NT2/D1 (cell line): Measurements from ENCODE around the gene CLSTN2.

ENCODE experiments used
- DNase-seq: peaks from one replicate; pipeline ENCODE4 v3.0.0-alpha.2; 2011; ENCODE audit warnings: low read depth, low spot score
- H3K27me3 ChIP-seq: 2 replicates; pipeline ENCODE4 v1.6.0; 2011; ENCODE audit warnings: mild to moderate bottlenecking; ENCODE audit not compliant: insufficient read length, insufficient read depth
- H3K36me3 ChIP-seq: 2 replicates; pipeline ENCODE4 v1.6.1; 2011; ENCODE audit warnings: mild to moderate bottlenecking, low read length, mixed read lengths; ENCODE audit not compliant: insufficient read depth, insufficient read length
- H3K4me1 ChIP-seq: 2 replicates; pipeline ENCODE4 v1.5.1; 2011; ENCODE audit not compliant: insufficient read depth, insufficient read length
- H3K4me3 ChIP-seq: 2 replicates; pipeline ENCODE4 v1.5.1; 2011; ENCODE audit warnings: low read depth; ENCODE audit not compliant: insufficient read length
- H3K9ac ChIP-seq: 2 replicates; pipeline ENCODE4 v1.6.0; 2011; ENCODE audit warnings: low read depth; ENCODE audit not compliant: insufficient read length
- H3K9me3 ChIP-seq: 2 replicates; pipeline ENCODE4 v1.5.1; 2011; ENCODE audit warnings: mild to moderate bottlenecking, low read length; ENCODE audit not compliant: insufficient read depth
- SUZ12 ChIP-seq: IDR thresholded peaks from 2 replicates; pipeline ENCODE4 v1.6.1; 2011; ENCODE audit not compliant: insufficient read length, insufficient read depth; ENCODE audit errors: extremely low read depth
- YY1 ChIP-seq: IDR thresholded peaks from 2 replicates; pipeline ENCODE4 v1.6.1; 2011; ENCODE audit not compliant: insufficient read length, insufficient read depth
- ZNF274 ChIP-seq: IDR thresholded peaks from 2 replicates; pipeline ENCODE4 v1.6.1; 2011; ENCODE audit warnings: mild to moderate bottlenecking, low read depth, low read length

Gene CLSTN2

GRCh38 chr3:140493271-140493670, 558.3 kb downstream of the CLSTN2 start:
- DNase-seq: no peak
- no peaks in the 10 kb centered on the region for H3K9me3 ChIP-seq
- H3K4me1 ChIP-seq: no peaks in the 10 kb centered on the region
- no peak overlapping the region for H3K4me3 ChIP-seq
- TF ChIP-seq ZNF274: no peak
- TF ChIP-seq YY1: no peak
- no peak for TF ChIP-seq SUZ12
- no peaks in the 10 kb centered on the region for H3K27me3 ChIP-seq
- H3K9ac ChIP-seq: no peak overlapping the region
- H3K36me3 ChIP-seq: no peaks in the 10 kb centered on the region

- no peaks in the 10 kb centered on the region for H3K9me3 ChIP-seq
- TF ChIP-seq ZNF274 (no peak), SUZ12 (no peak), YY1 (no peak)
These were observed 560.0 kb downstream of the CLSTN2 start for GRCh38 chr3:140494970-140495369.

DNA sequence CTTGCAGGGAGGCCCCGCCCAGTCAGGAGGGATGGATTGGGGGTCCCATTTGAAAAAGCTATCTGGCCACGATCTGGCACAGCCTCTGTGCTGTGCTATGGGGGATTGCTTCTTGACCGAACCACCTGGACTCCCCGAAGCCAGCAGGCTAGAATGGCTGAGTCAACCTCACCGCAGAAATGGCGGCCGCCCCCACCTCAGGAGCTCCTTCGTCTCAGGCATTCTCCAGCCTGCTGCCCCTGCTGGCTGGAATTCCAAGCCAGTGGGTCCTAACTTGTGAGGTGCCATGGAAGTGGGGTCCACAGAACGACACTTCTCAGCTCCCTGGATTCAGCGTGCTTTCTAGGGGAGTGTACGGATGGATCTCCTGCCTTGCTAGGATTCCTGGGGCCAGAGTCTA, 562.3 kb downstream of the CLSTN2 start:
- DNase-seq: no peak
- Histone ChIP-seq H3K4me3 (no peak overlapping the region), H3K27me3 (no peaks in the 10 kb centered on the region), H3K4me1 (no peaks in the 10 kb centered on the region), H3K36me3 (no peaks in the 10 kb centered on the region), H3K9me3 (no peaks in the 10 kb centered on the region), H3K9ac (no peak overlapping the region)
- TF ChIP-seq ZNF274 (no peak), SUZ12 (no peak), YY1 (no peak)

More at GRCh38 chr3:140494970-140495369, 560.0 kb downstream of the CLSTN2 start:
- Histone ChIP-seq H3K4me1 (no peaks in the 10 kb centered on the region), H3K9ac (no peak overlapping the region), H3K4me3 (no peak overlapping the region), H3K36me3 (no peaks in the 10 kb centered on the region), H3K27me3 (no peaks in the 10 kb centered on the region)
- no peak for DNase-seq

DNA sequence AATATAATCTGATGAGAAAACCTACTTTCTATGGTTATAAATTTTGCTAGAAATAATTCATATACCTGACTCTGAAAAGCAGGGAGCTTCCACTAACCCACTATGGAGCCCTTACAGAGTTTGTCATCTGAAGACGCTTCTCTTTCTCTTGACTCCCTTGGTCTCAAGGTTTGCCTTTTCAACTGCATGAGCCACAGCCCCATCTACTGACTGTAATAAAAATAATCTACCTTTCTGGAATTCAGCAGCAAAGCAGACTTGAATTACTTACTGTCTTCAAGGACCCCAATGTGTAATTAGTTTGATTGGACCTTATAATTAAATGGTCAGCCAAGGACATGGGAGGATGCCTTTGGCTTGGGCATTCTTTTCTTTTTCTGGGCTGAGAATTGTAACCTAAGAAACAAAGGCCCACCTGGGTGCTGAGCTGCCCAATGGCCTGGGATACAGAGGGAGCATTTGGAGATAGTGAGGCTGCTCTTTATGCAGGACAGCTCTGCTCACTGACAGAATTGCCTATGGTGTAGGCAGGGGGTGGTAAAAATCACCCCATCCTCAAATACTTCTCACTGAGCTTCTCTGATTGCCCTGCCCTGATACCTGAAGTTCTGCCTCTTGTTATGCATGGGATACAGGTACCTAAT, 564.3 kb downstream of the CLSTN2 start:
- TF ChIP-seq YY1 (no peak), SUZ12 (no peak), ZNF274 (no peak)
- no peak overlapping the region for H3K9ac ChIP-seq
- H3K9me3 ChIP-seq: no peaks in the 10 kb centered on the region
- no peak overlapping the region for H3K4me3 ChIP-seq
- H3K27me3 ChIP-seq: no peaks in the 10 kb centered on the region
- H3K4me1 ChIP-seq: peaks cover under 1% of the 10 kb centered on the region
- DNase-seq: no peak
- no peaks in the 10 kb centered on the region for H3K36me3 ChIP-seq

GRCh38 chr3:140500473-140500872, 565.5 kb downstream of the CLSTN2 start:
- Histone ChIP-seq H3K27me3 (no peaks in the 10 kb centered on the region), H3K4me1 (peaks cover 9% of the 10 kb centered on the region), H3K9me3 (no peaks in the 10 kb centered on the region), H3K36me3 (no peaks in the 10 kb centered on the region), H3K9ac (no peak overlapping the region), H3K4me3 (no peak overlapping the region)
- no peak for DNase-seq
- TF ChIP-seq YY1 (no peak), SUZ12 (no peak), ZNF274 (no peak)

GRCh38 chr3:140501061-140501769, 566.2 kb downstream of the CLSTN2 start:
- Histone ChIP-seq H3K4me3 (no peak overlapping the region), H3K4me1 (peaks cover 9% of the 10 kb centered on the region), H3K36me3 (no peaks in the 10 kb centered on the region), H3K9ac (no peak overlapping the region), H3K9me3 (no peaks in the 10 kb centered on the region), H3K27me3 (no peaks in the 10 kb centered on the region)
- DNase-seq: no peak
- TF ChIP-seq ZNF274 (no peak), YY1 (no peak), SUZ12 (no peak)

DNA sequence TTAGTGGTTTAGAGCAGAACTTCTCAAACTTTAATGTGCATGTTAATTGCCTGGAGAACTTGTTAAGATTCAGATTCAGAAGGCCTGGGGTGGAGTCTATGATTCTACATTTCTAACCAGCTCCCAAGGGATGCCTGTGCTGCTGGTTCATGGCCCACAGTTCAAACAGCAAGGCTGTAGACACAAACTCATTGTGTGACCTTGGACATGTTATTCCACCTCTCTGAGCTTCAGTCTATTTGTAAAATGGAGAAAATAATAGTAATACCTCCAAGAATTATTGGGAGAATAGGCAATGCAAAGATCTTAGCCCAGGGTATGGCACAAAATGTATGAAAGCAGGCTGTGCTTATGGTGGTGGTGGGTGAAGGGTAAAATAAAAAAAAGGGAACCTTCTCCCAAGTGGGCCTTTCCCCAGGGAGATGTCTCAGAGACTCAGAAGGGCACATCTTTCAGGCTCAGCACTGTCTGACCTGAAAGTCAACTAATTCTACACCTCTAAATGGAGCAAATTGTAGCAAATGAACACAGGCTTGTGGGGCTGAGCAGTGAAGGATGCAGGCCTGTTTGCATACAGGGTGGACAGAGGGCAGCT, 566.9 kb downstream of the CLSTN2 start:
- no peak overlapping the region for H3K4me3 ChIP-seq
- H3K36me3 ChIP-seq: no peaks in the 10 kb centered on the region
- H3K9ac ChIP-seq: no peak overlapping the region
- TF ChIP-seq ZNF274 (no peak), SUZ12 (no peak), YY1 (no peak)
- no peak for DNase-seq
- H3K27me3 ChIP-seq: no peaks in the 10 kb centered on the region
- peaks cover 10% of the 10 kb centered on the region for H3K4me1 ChIP-seq
- H3K9me3 ChIP-seq: no peaks in the 10 kb centered on the region
